GM18507 (cell line): ENCODE data around the gene MED6.
A peak's percentile ranks its signal among the peaks of the same experiment; 100 is the strongest.

Source experiments
- DNase-seq: peaks from one replicate; pipeline ENCODE4 v3.0.0; 2011; ENCODE audit warnings: low read depth; ENCODE audit not compliant: insufficient read length; ENCODE audit errors: extremely low spot score
- FAIRE-seq: peaks from 2 replicates; lab custom pipeline; 2011; peaks lifted over from hg19 to GRCh38; lab: Jason Lieb, UNC

Gene MED6, protein sequence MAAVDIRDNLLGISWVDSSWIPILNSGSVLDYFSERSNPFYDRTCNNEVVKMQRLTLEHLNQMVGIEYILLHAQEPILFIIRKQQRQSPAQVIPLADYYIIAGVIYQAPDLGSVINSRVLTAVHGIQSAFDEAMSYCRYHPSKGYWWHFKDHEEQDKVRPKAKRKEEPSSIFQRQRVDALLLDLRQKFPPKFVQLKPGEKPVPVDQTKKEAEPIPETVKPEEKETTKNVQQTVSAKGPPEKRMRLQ

DNA sequence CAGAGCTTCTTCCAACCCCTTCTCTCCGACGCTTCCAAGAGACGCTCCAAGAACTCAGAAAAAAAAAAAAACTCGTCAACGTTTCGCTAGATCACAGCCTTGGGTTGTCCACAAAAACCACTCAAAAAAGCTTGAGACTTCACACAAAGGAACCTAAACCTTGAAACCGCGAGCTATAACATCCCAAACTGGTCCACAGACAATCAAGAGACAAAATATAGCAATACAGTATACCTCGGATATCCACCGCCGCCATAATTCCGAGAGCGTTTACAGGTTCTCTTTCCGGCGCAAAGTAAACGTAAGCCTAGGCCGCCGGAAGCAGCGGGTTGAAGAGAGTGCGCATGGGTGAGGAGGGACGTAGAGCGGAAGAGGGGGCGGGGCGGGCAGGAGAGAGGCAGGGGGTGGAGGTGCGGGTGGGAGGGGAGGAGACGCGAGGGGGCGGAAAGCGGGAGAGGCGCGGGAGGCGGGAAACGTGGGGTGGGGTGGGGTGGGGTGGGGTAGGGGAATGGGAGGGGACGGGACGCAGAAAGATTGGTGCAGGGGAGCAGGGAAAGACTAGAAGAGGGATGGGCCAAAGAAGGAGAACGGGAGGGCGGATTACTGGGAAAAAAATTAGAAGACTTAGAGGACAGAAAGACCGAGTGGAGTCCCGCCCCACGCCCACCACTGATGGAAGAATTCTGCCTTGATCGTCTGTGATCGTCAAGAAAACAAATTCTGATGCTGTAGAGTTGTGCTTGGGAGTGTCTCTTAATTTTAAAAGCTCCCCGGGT lies at the start of gene MED6:
TSS of gene MED6 (minus strand) at position 274 of the 776 bp plus-strand sequence. CDS start at position 256, 18 bp downstream.
- DNase-seq, result peak; percentile 78
- peak; percentile 94 for FAIRE-seq

- FAIRE-seq (no peak), DNase-seq (no peak)
These were observed 49.3 kb upstream of the MED6 start for GRCh38 chr14:70649803-70650202.

DNA sequence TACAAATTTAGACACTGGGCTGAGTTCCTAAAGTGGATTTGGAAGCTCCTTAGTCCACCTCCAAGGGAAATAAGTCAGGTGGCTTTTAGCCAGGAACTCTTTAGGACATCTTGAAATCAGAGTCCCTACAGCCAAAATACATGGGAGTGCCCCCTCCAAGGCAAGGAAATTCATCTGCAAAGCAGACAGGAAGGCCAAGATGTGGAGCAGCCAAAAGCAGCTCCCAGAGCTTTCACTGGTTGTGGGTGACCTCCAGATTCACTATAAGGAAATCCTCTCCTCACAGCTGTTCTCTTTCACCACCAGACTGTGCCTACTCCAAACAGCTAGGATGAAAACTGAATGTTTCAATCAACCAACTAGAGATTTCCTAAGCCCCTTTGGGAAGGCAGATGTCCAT lies 47.9 kb upstream of the MED6 start:
- no peak for FAIRE-seq
- DNase-seq, result no peak

DNA sequence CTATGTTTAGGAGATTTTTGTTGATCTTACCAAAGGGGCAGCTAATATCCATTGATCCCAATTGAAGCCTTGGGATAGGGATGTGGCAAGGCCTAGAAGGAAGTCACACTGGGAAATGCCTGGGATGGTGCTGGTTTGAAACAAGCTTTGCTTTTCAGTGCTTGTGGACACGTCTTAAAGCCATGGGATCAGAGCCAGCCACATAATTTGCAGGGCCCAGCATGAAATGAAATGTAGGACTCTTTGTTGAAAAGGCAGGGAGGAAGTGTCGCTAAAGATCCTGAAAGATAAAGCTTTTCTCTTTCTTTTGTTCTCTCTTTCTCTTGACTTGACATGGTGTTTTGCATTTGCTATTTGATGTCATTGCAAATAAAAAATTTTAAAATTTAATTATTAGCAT lies 46.2 kb upstream of the MED6 start:
- FAIRE-seq (no peak), DNase-seq (no peak)

GRCh38 chr14:70645892-70646291 lies 45.4 kb upstream of the MED6 start:
- no peak for DNase-seq
- peak; percentile 33 for FAIRE-seq

- FAIRE-seq (no peak), DNase-seq (no peak)
These were observed 43.5 kb upstream of the MED6 start for GRCh38 chr14:70643967-70644366.

DNA sequence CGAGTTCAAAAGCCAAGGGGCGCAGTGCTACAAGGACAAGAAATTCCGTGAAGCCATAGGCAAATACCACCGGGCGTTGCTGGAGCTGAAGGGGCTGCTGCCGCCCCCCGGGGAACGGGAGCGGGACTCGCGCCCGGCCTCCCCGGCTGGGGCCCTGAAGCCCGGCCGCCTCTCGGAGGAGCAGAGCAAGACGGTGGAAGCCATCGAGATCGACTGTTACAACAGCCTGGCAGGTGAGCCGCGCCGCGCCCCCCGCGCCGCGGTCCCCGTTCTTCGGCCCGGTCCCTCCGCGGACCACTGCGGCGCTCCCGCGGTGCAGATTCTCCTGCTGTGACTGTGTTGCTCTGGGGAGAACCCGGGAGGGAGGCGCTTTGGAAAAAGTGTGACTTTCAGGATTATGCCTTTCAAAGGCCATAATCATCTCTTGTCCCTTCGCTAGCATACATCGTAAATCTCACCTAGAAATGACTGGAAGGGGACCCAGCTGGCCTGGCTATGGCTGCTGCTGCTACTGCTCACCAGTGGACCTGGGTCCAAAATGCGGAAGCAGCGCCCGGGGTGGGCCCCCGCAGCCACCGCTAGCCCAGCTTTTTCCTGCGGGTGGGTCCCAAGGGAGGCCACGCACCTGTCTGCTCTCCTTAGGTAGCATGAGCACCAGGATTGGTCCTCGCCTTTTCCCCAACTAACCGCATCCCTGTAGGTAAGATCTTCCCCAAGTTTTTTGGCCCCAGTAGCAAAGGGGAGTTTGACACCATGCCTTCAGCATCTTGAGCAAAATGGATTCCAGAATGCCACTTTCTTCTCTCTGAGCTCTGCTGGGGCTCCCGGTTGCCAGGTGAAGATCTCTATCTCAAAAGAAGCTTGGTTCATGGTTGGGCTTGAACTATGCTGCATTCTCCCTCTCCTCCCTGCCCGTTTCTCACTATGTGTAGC lies 42.1 kb upstream of the MED6 start:
- peak; percentile 89 for FAIRE-seq
- DNase-seq, result peak; percentile 58

GRCh38 chr14:70641548-70642302 lies 41.3 kb upstream of the MED6 start, which contains the start of gene TTC9:
TTC9 (plus strand) TSS chr14:70641916; CDS start chr14:70642130, 214 bp downstream.
- FAIRE-seq (no peak), DNase-seq (no peak)

DNA sequence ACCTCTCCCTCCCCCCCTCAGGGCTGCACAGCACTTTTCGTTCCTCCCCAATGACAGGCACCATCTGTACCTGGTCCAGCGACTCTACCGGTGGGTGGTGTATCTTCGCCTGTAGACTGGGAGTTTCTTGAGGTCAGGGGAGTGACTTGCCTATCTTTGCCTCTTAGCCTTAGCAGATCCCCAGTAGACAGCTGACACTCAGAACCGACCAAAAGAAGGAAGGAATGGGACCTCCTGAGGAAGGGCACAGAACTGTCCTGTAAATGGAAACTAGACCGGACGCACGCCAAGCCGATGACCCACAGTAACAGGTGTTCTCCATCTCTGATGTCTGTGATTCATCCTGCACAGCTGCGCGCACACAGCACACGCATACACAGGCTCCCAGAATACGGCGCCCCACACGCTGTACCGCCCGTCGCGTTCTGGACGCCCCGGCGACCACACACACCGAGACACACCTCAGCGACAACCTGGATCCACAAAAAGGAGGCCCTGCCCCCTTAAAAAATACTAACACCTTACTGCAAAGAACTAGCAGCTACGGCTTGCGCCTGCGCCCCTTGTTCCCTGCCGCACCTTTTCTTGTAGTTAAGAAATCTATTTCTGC lies 40.6 kb upstream of the MED6 start:
- FAIRE-seq (peak; percentile 94), DNase-seq (peak; percentile 51)

- DNase-seq (no peak), FAIRE-seq (no peak)
These were observed 38.0 kb upstream of the MED6 start for GRCh38 chr14:70638416-70638815.

DNA sequence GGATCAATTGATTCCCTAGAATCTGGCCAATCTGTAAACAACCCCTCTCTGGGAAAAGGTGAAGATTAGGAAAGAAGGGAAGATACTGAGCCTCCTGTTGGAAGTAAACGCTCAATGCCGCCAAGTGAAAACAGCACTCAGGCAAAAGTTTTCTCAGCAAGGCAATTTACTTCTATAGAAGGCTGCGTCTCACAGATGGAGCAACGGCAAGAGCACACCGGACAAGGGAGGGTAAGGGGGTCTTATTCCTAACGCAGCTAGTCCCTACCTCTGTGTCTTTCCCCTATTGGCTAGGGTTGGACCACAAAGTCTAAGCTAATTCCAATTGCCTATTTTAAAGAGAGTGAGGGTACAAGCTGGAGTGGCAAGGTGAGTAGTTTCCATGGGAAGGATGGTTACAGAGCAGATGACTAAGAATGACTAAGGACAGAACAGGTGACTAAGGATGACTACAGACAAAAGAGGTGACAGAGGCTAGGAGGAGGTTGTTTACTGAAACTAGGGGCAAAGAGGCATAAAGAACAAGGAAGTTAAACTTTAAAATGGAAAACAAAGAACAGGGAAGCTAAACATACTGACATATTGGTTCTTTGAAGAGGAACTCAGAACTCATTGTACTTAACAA lies 35.6 kb upstream of the MED6 start:
- FAIRE-seq (no peak), DNase-seq (no peak)

DNA sequence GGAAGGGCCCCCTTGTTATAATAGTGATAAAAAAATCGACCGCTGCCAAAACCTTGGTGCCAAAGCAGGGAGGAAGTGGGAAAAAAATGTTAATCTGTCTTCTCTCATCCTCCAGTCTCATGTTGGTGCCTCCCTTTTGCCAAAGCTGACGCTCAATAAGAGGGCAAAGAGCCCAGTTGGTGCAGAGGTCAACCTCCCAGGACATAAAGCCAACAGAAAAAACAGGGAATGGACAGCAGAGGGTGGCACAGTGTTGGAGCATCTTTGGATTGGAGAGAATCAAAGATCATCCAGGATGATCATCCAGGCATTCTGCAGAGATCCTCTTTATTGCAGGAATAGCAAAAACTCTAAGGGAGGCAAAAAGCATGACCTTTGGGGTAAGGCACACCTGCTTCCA lies 31.5 kb upstream of the MED6 start:
- FAIRE-seq (no peak), DNase-seq (no peak)

DNA sequence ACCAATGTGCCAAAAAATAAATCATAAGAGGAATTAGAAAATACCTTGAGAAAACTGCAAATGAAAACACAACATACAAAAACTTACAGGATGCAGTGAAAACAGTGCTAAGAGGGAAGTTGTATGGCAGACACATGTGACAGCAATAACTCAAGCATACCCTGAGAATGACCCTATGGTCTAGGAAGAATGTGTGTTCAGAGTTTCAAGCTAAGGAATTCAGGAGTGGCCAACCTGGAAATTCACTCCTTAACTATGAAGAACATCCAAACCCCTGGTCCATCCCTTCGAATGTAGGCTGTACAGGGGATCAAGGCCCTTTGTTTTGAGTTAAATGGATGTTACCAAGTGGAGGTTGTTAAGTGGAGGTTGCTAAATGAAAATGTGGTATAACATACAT lies 24.5 kb upstream of the MED6 start:
- FAIRE-seq (no peak), DNase-seq (no peak)

DNA sequence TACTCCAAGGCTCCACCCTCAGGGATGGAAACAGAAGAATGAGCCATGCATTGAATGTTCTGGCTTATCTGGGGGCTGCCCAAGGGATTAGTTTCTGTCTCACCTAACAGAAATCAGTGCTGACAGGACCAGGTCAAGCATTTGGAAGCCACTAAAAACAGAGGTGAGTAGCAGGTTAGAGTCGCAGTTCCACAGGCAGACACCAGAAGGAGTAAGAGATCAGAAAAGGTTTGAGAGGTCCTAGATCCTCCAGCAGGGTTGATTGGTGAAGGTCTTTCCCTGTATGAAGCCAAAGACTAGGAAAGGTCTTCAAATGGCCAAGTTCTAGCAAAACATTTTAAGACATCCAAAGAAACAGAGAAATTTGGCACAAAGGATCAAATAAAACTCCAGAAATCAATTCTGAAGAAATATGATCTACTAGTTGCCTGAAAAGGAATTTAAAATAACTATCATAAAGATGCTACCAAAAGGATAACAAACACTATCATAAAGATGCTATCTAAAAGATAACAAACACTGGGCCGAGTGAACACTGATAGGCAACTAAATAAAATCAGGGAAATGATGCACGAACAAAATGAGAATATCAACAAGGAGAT lies 21.8 kb upstream of the MED6 start:
- peak; percentile 90 for FAIRE-seq
- no peak for DNase-seq

GRCh38 chr14:70619708-70620107 lies 19.3 kb upstream of the MED6 start:
- DNase-seq (no peak), FAIRE-seq (no peak)

DNA sequence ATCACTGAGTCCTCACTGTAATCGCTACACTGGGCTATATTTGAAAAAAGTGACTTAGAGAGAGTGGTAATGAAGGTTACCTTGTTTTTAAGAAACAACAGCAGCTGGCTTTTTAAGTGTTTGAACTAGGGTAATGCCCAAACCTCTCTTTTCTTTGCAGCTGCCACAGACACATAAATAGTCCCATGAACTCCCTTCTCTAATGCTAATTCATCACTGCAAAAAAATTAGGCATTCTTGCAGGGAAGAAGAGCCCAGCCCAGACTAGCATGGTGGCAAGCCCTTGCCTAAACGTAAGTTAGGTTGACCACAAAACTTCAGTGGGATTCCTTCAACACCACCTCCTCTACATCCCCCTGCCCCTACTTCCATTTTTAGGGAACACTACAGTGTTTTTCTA lies 17.9 kb upstream of the MED6 start:
- no peak for DNase-seq
- FAIRE-seq, result no peak

DNA sequence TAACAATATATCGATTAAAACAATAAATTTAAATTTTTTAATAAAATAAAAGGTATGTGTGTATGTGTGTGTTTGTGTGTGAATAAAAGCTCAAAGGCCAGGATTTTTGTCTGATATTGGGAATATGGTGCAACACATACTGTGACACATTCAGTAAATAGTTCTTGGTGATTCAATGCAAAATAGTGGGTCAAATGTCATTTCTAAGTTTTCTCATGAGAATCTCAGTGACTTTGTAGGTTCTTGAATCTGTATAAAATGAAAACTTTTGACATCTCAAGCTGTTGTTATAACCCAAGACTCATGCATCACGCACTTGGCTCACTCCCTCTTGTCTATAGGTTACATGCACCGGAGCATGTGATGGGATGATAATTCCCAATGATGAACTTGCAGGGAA lies 16.2 kb upstream of the MED6 start:
- no peak for FAIRE-seq
- no peak for DNase-seq

- FAIRE-seq, result no peak
- no peak for DNase-seq
These were observed 10.8 kb upstream of the MED6 start for GRCh38 chr14:70611216-70611615.
